NCI-H774 (cell line): ENCODE data around the gene KIFC3.
"Not testable (repeated sequence)": the region's sequence is repeated elsewhere in the genome, so short reads cannot be mapped to it uniquely, and the experiment has no call there.

Experiments
- DNase-seq: peaks from one replicate; lab custom pipeline; 2025; lab: John Stamatoyannopoulos, UW

KIFC3 gene

GRCh38 chr16:57722651-57723050 lies 79.6 kb downstream of the KIFC3 start:
- DNase-seq = no peak

- DNase-seq = no peak
Observed at GRCh38 chr16:57722210-57722499, 80.1 kb downstream of the KIFC3 start.

GRCh38 chr16:57721356-57722209 lies 80.7 kb downstream of the KIFC3 start:
- no peak for DNase-seq

GRCh38 chr16:57720142-57720575 lies 82.1 kb downstream of the KIFC3 start:
- DNase-seq = no peak

GRCh38 chr16:57714047-57714446 lies 88.2 kb downstream of the KIFC3 start:
- DNase-seq = no peak

- no peak for DNase-seq
Observed at GRCh38 chr16:57713596-57713995, 88.7 kb downstream of the KIFC3 start.

- not testable (repeated sequence) for DNase-seq
Observed at GRCh38 chr16:57712569-57712968, 89.7 kb downstream of the KIFC3 start.

- DNase-seq = no peak
Observed at GRCh38 chr16:57711993-57712392, 90.3 kb downstream of the KIFC3 start.

GRCh38 chr16:57711346-57711745 lies 90.9 kb downstream of the KIFC3 start:
- DNase-seq = no peak

GRCh38 chr16:57709663-57710062 lies 92.6 kb downstream of the KIFC3 start:
- no peak for DNase-seq
